HepG2 (cell line): ENCODE measurements around the gene RARS1. TPM values are rescaled to one million over a fixed set of nuclear protein-coding genes. Genes with fewer than 3 reads are reported as not detected.

Experiments
- BRD4 ChIP-seq: sonication (generic); formaldehyde crosslinking; IDR thresholded peaks from 2 replicates; pipeline ENCODE4 v1.4.0; 2020; ENCODE audit warnings: missing genetic modification reagents
- FIP1L1 ChIP-seq: fragments of 200-400 bp; formaldehyde crosslinking; IDR thresholded peaks from 2 replicates; pipeline ENCODE4 v1.6.1; 2018; ENCODE audit warnings: low read depth, mild to moderate bottlenecking, low read length, moderate library complexity, borderline replicate concordance; ENCODE audit not compliant: insufficient read depth
- KAT7 ChIP-seq: IDR thresholded peaks from 2 replicates; pipeline ENCODE4 v1.6.1; 2018; ENCODE audit warnings: borderline replicate concordance, missing compliant biosample characterization
- NAIF1 ChIP-seq: sonication (generic); formaldehyde crosslinking; IDR thresholded peaks from 2 replicates; pipeline ENCODE4 v1.5.0; 2020; ENCODE audit warnings: mild to moderate bottlenecking, missing genetic modification reagents, borderline replicate concordance
- NCOR1 ChIP-seq: fragments of 200-600 bp; sonication (generic); IDR thresholded peaks from 2 replicates; pipeline ENCODE4 v1.7.0; 2017; ENCODE audit warnings: antibody characterized with exemption, low read length, borderline replicate concordance
- NFKBIZ ChIP-seq: IDR thresholded peaks from 2 replicates; pipeline ENCODE4 v1.6.1; 2018; ENCODE audit warnings: missing genetic modification reagents, missing compliant biosample characterization
- REXO4 ChIP-seq: sonication (generic); formaldehyde crosslinking; IDR thresholded peaks from 2 replicates; pipeline ENCODE4 v1.8.0; 2022; ENCODE audit warnings: missing genetic modification reagents, mild to moderate bottlenecking, borderline replicate concordance
- RORA ChIP-seq: sonication (generic); formaldehyde crosslinking; IDR thresholded peaks from 2 replicates; pipeline ENCODE4 v1.5.0; 2020; ENCODE audit warnings: mild to moderate bottlenecking, missing genetic modification reagents, moderate library complexity
- TCF7 ChIP-seq: sonication (generic); IDR thresholded peaks from 2 replicates; pipeline ENCODE4 v1.6.1; 2016; ENCODE audit warnings: antibody characterized with exemption, low read depth
- XBP1 ChIP-seq: sonication (generic); formaldehyde crosslinking; IDR thresholded peaks from 2 replicates; pipeline ENCODE4 v1.5.0; 2020; ENCODE audit warnings: missing genetic modification reagents
- ZNF441 ChIP-seq: sonication (generic); formaldehyde crosslinking; IDR thresholded peaks from 2 replicates; pipeline ENCODE4 v1.7.0; 2021; ENCODE audit warnings: missing genetic modification reagents, borderline replicate concordance
- ZNF713 ChIP-seq: sonication (generic); formaldehyde crosslinking; IDR thresholded peaks from 2 replicates; pipeline ENCODE4 v1.4.0; 2020; ENCODE audit warnings: mild to moderate bottlenecking, missing genetic modification reagents
- ZSCAN29 ChIP-seq: sonication (generic); formaldehyde crosslinking; conservative IDR thresholded peaks from 2 replicates; pipeline ENCODE4 v1.4.0; 2020; ENCODE audit warnings: mild to moderate bottlenecking, missing genetic modification reagents
- ZSCAN9 ChIP-seq: IDR thresholded peaks from 2 replicates; pipeline ENCODE4 v1.6.1; 2016; ENCODE audit warnings: borderline replicate concordance
- polyA plus RNA-seq, 8 experiments: library from polyadenylated mRNA; depleted of rRNA in 3 of 8; stranded (reverse) in 7 of 8; unstranded in 1 of 8; fragments of >200 nt; fragmentation: Illumina TruSeq in 4 of 8; extraction: Trizol in 4 of 8; gene quantifications; 2 replicates each; pipeline versions ENCODE4 v1.2.1 to v1.2.3, GENCODE V29; 2011 to 2016; ENCODE audit warnings: low read depth in 4 of 8, missing spikeins in 1 of 8, mixed read lengths in 1 of 8; ENCODE audit not compliant: insufficient read depth in 1 of 8
- total RNA-seq, 5 experiments: library from RNA; depleted of rRNA; stranded (reverse); fragments of >200 nt; fragmentation: Illumina TruSeq; extraction: Trizol; gene quantifications; 2 replicates each; pipeline ENCODE4 v1.2.3, GENCODE V29; 2016; ENCODE audit warnings: low read depth in 1 of 5
- TF ChIP-seq, protein P1 (sequence below): sonication (generic); formaldehyde crosslinking; IDR thresholded peaks from 2 replicates; pipeline ENCODE4 v1.4.0; 2020; ENCODE audit warnings: mild to moderate bottlenecking, low read depth, missing genetic modification reagents
- TF ChIP-seq, protein P2 (sequence below): IDR thresholded peaks from 2 replicates; pipeline ENCODE4 v1.6.1; 2012; ENCODE audit warnings: low read length, improper control_type of control experiment
- TF ChIP-seq, protein P3 (sequence below): sonication (generic); formaldehyde crosslinking; IDR thresholded peaks from 2 replicates; pipeline ENCODE4 v1.8.0; 2022; ENCODE audit warnings: mild to moderate bottlenecking, missing genetic modification reagents; ENCODE audit not compliant: insufficient replicate concordance
- TF ChIP-seq, protein P4 (sequence below): sonication (generic); formaldehyde crosslinking; IDR thresholded peaks from 2 replicates; pipeline ENCODE4 v1.4.0; 2020; ENCODE audit warnings: missing genetic modification reagents
- TF ChIP-seq, protein P5 (sequence below): sonication (generic); formaldehyde crosslinking; IDR thresholded peaks from 2 replicates; pipeline ENCODE4 v1.4.0; 2020; ENCODE audit warnings: mild to moderate bottlenecking, missing genetic modification reagents
- TF ChIP-seq, protein P6 (sequence below): sonication (generic); formaldehyde crosslinking; IDR thresholded peaks from 2 replicates; pipeline ENCODE4 v1.5.0; 2020; ENCODE audit warnings: missing genetic modification reagents

RARS1 gene
- total and polyA plus RNA-seq, 2 of the 13 experiments (the other 11 are each of a cell fraction or from before 2014, with no cell fraction given), result 54.6 to 170 TPM

DNA sequence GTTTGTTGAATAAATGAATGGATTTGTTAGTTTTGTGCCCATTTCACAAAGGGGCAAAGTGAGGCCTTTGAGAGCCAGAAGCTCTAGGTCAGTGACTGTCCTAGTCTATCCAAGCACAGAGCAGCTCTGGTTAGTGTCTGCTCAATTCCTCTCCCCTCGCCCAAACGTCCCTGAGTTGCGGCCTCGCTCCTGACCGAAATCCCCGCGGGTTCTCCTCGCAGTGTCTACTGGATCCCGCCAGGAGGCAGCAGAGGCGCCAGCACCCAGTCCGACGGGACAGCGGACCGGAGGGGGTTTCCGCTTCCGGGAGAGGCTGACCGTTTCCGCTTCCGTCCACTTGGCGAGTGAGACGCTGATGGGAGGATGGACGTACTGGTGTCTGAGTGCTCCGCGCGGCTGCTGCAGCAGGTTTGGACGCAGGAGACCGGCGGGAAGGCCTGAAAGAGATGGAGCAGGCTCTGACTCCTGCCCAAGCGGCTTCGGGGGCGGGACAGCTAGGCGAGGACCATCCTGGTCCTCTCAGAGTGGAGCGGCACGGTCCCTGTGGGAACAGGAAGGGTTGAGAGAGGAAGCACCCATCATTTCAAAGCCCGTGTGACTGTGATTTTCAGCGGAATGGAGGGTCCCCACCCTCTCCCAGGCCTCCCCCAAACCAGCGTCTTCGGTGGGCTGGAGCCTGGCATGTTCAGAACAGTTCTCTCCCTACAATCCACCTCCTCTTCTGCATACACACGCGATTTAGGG, at the start of gene RARS1 (continued):
- TF ChIP-seq, protein P1, sequence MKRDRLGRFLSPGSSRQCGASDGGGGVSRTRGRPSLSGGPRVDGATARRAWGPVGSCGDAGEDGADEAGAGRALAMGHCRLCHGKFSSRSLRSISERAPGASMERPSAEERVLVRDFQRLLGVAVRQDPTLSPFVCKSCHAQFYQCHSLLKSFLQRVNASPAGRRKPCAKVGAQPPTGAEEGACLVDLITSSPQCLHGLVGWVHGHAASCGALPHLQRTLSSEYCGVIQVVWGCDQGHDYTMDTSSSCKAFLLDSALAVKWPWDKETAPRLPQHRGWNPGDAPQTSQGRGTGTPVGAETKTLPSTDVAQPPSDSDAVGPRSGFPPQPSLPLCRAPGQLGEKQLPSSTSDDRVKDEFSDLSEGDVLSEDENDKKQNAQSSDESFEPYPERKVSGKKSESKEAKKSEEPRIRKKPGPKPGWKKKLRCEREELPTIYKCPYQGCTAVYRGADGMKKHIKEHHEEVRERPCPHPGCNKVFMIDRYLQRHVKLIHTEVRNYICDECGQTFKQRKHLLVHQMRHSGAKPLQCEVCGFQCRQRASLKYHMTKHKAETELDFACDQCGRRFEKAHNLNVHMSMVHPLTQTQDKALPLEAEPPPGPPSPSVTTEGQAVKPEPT (CRISPR knock-in tag), result no peak
- no peak for TF ChIP-seq REXO4 (CRISPR knock-in tag)
- peak; percentile 84 for TF ChIP-seq ZSCAN9 (CRISPR knock-in tag)
- no peak for TF ChIP-seq TCF7
- 0 out of 2 replicates have a peak, but pooled peaks have one; percentile 69 for TF ChIP-seq ZSCAN29 (CRISPR knock-in tag)
- TF ChIP-seq, protein P2, sequence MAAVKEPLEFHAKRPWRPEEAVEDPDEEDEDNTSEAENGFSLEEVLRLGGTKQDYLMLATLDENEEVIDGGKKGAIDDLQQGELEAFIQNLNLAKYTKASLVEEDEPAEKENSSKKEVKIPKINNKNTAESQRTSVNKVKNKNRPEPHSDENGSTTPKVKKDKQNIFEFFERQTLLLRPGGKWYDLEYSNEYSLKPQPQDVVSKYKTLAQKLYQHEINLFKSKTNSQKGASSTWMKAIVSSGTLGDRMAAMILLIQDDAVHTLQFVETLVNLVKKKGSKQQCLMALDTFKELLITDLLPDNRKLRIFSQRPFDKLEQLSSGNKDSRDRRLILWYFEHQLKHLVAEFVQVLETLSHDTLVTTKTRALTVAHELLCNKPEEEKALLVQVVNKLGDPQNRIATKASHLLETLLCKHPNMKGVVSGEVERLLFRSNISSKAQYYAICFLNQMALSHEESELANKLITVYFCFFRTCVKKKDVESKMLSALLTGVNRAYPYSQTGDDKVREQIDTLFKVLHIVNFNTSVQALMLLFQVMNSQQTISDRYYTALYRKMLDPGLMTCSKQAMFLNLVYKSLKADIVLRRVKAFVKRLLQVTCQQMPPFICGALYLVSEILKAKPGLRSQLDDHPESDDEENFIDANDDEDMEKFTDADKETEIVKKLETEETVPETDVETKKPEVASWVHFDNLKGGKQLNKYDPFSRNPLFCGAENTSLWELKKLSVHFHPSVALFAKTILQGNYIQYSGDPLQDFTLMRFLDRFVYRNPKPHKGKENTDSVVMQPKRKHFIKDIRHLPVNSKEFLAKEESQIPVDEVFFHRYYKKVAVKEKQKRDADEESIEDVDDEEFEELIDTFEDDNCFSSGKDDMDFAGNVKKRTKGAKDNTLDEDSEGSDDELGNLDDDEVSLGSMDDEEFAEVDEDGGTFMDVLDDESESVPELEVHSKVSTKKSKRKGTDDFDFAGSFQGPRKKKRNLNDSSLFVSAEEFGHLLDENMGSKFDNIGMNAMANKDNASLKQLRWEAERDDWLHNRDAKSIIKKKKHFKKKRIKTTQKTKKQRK, result no peak
- TF ChIP-seq, protein P3, sequence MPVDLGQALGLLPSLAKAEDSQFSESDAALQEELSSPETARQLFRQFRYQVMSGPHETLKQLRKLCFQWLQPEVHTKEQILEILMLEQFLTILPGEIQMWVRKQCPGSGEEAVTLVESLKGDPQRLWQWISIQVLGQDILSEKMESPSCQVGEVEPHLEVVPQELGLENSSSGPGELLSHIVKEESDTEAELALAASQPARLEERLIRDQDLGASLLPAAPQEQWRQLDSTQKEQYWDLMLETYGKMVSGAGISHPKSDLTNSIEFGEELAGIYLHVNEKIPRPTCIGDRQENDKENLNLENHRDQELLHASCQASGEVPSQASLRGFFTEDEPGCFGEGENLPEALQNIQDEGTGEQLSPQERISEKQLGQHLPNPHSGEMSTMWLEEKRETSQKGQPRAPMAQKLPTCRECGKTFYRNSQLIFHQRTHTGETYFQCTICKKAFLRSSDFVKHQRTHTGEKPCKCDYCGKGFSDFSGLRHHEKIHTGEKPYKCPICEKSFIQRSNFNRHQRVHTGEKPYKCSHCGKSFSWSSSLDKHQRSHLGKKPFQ (CRISPR knock-in tag), result peak; percentile 70
- TF ChIP-seq FIP1L1, result 0 out of 2 replicates have a peak, but pooled peaks have one; percentile 56
- no peak for TF ChIP-seq NFKBIZ
- no peak for TF ChIP-seq KAT7 (CRISPR knock-in tag)
- peak; percentile 81 for TF ChIP-seq BRD4 (CRISPR knock-in tag)
- no peak for TF ChIP-seq ZNF713 (CRISPR knock-in tag)
- TF ChIP-seq, protein P4, sequence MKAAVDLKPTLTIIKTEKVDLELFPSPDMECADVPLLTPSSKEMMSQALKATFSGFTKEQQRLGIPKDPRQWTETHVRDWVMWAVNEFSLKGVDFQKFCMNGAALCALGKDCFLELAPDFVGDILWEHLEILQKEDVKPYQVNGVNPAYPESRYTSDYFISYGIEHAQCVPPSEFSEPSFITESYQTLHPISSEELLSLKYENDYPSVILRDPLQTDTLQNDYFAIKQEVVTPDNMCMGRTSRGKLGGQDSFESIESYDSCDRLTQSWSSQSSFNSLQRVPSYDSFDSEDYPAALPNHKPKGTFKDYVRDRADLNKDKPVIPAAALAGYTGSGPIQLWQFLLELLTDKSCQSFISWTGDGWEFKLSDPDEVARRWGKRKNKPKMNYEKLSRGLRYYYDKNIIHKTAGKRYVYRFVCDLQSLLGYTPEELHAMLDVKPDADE (CRISPR knock-in tag), result 0 out of 2 replicates have a peak, but pooled peaks have one; percentile 53
- TF ChIP-seq XBP1 (CRISPR knock-in tag), result no peak
- TF ChIP-seq, protein P5, sequence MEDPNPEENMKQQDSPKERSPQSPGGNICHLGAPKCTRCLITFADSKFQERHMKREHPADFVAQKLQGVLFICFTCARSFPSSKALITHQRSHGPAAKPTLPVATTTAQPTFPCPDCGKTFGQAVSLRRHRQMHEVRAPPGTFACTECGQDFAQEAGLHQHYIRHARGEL (CRISPR knock-in tag), result no peak
- peak; percentile 73; the same call in 1 of the 2 replicates for TF ChIP-seq ZNF441 (CRISPR knock-in tag)
- TF ChIP-seq, protein P6, sequence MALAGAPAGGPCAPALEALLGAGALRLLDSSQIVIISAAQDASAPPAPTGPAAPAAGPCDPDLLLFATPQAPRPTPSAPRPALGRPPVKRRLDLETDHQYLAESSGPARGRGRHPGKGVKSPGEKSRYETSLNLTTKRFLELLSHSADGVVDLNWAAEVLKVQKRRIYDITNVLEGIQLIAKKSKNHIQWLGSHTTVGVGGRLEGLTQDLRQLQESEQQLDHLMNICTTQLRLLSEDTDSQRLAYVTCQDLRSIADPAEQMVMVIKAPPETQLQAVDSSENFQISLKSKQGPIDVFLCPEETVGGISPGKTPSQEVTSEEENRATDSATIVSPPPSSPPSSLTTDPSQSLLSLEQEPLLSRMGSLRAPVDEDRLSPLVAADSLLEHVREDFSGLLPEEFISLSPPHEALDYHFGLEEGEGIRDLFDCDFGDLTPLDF (CRISPR knock-in tag), result no peak
- no peak for TF ChIP-seq NCOR1
- no peak for TF ChIP-seq RORA
- no peak for TF ChIP-seq NAIF1
